Loucy (cell line): ENCODE data around the gene GRB10.

Experiments used
- CTCF ChIP-seq: fragments of 200-600 bp; sonication (generic); conservative IDR thresholded peaks from 2 replicates; pipeline ENCODE4 v1.5.1; 2014; ENCODE audit warnings: mild to moderate bottlenecking, antibody characterized with exemption, low read length
- EZH2phosphoT487 ChIP-seq: fragments of 200-600 bp; IDR thresholded peaks from 2 replicates; pipeline ENCODE4 v1.6.1; 2018; ENCODE audit warnings: antibody characterized with exemption, mild to moderate bottlenecking, moderate library complexity, borderline replicate concordance

GRCh38 chr7:50812841-50813475 lies 30.3 kb upstream of the GRB10 start:
- TF ChIP-seq CTCF (no peak), EZH2phosphoT487 (no peak)
